ENCODE measurements around the gene GLG1.

The GLG1 gene

DNA sequence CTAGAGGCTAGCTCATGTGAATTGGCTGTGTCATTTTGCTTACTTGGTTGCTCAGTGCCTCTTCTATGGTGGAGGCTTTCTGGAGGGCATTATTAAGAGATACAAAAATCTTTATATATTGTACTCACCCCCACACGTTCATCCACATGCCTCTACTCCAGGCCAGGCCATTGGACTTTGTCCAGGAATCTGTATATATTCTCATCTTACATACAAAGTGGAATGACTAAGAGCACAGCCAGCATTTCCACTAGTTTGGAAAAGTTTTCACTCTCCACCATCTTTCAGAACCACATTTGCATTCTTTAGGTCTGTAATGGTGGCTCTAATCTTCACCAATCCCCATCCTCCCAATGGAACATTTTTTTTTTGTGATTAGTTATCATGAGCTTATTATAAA lies 4.8 kb upstream of the GLG1 start:
- FAIRE-seq (no peak), DNase-seq (ENCODE audit: extremely low spot score, insufficient read length, low read depth) (no peak)

DNA sequence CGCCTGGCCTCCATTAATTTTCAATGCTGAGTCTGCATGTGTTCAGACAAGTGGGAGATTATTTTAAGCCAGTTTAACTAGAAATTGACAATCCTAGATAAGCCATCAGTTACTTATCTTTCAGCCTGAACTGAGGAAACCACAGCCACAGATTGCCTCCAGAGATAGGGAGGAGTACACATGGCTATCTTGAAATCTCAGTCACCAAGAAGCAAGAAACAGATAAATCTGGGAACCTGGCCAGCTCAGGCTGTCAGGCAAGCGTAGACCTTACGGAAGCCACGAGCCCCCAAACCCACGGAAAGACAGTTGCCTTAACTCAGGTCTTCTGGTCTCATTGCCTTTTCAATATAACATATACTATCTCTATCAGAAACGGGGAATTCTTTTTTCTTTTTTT lies 2.0 kb upstream of the GLG1 start:
- FAIRE-seq (no peak), DNase-seq (ENCODE audit: extremely low spot score, insufficient read length, low read depth) (no peak)

DNA sequence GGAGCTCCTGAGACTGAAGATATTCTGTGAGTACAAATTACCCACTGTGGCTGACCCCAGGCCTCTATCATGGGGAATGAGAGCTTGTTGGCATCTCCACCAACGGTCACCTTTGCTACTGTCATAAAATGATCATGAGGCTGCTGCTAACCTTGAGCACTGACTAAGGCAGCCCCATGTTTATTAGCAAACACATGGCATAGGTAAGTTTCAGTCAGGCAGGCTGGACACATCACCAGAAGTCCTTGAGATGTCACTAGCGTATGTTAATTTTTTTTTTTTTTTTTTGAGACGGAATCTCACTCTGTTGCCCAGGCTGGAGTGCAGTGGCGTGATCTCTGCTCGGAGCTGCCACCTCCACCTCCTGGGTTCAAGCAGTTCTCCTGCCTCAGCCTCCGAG lies 1.5 kb upstream of the GLG1 start:
- FAIRE-seq: no peak
- no peak for DNase-seq (ENCODE audit: extremely low spot score, insufficient read length, low read depth)

DNA sequence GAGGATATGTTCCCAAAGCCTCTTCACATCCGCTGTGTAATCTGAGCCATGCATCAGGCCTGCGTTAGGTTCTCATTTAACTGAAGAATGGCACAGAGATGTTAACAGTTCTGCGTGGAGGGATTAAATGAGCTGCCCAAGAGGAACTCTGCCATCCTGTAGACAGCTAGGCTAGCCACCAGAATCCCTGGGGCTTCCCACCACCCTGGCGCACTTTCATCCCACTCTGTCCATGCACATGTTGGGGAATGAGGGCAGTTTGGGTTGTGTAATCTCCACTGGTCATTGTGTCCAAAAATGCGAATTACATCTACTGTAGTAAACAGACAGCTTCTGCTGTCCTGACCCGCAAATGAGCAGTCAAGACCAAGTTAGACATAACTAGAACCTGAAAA lies 1.0 kb upstream of the GLG1 start:
- DNase-seq (ENCODE audit: extremely low spot score, insufficient read length, low read depth) (no peak), FAIRE-seq (no peak)

DNA sequence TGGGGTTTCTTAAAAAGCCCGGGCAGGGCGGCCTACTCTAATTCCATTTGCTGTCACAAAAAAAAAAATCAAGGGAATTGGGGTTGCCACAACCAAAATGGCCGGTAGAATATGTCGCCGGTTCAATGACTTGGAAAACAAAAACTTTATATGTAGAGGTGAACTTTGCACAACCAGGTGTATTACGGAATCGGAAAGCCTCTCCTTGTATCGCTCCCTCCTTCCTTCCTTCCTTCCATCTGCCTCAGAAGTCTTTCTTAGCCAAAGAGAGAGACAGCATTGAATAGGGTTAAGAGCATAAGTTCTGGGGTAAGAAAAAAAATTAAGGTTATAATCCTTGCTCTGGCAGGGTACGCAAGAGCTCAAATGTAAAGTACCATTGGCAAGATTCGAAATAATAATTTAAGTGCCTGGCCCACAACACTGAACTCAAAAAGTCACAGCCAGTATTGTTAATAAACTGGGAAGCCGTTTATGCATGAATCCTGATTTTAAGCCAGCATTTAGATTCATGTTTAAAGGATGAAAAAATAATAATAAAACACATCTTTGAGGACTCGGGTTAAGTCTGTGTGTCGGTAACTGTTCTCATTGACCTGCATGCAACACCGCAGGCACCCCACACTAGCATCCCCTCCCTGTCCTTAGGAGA lies 522 bp upstream of the GLG1 start:
- DNase-seq (ENCODE audit: extremely low spot score, insufficient read length, low read depth) (no peak), FAIRE-seq (no peak)

DNA sequence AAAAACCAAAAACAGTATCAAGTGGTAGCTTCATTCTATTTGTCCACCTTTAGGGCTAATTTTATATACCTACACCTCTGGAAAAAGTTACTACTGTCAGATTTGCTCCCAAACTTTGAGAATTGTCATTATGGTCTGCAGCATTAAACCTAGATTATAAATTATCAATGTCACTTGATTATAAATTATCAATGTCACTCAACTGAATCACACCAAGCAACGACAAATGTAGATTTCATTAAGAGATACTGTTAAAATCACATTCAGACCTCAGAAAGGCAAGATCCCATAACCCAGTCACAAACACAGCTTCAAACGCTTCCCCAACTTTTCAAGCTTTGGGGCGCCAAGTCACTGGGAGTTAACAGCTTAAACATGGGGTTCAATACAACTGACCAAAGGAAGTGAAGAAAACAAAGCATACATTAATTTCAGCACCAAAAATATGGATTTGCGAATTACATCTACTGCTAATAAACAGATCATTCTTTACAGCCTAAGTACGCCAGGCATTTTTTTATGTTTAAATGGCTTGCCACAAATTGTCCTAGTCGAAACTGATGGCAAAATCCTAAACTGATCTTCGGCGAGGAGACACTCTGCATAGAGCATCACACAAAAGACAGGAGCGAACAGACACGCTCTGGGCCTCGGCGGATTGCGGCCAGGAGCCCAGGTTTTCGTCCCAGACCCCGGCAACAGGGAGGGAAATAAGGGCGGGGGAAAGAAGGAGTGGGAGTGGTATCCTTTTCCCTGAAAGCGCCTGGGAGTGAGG lies 981 bp downstream of the GLG1 start:
- DNase-seq (ENCODE audit: extremely low spot score, insufficient read length, low read depth): no peak
- FAIRE-seq: no peak

DNA sequence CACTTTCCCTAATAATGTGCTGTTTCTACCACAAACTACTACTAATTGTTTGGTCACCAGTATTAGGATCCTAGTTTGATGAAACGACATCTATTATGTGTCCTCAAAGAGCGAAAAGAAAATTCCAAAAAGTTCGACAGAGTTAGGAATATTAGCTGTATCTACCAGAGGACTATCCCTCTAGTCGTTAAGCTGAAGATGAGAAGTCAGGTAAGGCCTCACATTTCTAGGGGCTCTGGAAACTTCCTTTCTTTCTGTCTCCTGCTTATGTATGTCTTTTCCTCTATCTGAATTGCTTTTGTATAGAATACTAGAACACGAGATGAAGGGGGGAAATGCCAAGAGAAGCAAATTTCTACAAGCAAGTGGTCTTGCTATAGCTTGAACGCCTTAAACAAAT lies 1.6 kb downstream of the GLG1 start:
- FAIRE-seq (no peak), DNase-seq (ENCODE audit: extremely low spot score, insufficient read length, low read depth) (no peak)

DNA sequence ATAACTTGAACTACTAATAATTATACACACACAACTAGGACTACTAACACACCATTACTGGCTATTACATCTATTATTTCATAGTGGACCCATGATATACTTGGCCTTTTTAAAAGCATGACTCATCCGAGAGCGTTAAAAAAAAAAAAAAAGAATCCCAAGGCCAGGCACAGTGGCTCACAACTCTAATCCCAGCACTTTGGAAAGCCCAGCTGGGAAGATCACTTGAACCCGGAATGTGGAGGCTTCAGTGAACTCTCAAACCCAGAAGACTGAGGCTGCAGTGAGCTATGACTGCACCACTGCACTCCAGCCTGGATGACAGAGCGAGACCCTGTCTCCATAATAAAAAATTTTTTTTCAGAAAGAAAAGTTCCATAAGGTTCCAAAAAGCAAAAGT lies 3.1 kb downstream of the GLG1 start:
- no peak for DNase-seq (ENCODE audit: extremely low spot score, insufficient read length, low read depth)
- FAIRE-seq: no peak

DNA sequence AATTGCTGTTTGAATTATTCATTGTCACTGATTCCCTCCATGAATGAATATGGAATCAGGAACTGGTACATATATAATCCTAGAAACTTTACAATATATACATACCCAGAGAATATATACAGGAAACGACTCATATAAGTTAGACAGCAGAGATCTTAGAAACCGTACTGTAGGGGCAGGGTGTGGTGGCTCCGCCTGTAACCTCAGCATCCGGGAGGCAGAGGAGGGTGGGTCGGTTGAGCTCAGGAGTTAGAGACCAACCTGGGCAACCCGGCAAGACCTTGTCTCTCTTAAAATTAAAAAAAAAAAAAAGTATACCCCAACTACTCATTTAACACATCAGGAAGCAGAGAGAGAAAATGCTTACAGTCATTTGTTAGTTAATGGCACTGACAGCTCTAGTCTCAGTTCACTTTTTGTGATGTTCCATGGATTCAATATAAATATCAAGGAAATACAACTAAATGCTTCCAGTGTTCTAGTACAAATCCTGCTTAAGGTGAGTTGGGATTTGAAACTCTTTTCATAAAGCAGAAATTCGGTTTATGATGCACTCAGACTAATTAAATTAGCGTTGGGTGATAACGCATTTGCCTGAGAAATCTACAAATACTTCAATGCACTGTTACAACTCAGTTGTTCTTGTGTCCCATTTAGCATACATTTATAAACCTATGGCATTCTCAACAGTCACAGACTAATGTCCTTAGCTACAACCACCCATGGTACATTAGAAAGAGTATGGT lies 5.6 kb downstream of the GLG1 start:
- peak; percentile 33 for FAIRE-seq

DNA sequence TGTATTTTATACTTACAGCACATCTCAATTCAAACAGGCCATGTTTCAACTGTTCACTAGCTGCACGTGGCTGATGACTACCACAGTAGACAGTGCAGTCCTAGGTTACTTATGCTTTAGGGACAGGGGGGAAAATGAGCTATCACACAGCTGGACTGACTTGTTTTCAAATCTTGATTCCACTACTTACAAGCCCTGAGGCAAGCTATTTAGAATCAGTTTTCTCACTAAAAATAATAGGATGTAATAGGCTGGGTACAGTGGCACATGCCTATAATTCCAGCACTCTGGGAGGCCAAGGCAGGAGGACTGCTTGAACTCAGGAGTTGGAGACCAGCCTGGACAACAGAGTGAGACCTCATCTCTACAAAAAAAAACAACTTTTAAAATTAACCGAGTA lies 10.3 kb downstream of the GLG1 start:
- no peak for FAIRE-seq
- no peak for DNase-seq (ENCODE audit: extremely low spot score, insufficient read length, low read depth)

More for the DNA sequence above, 5.6 kb downstream of the GLG1 start:
- no peak for DNase-seq (ENCODE audit: extremely low spot score, insufficient read length, low read depth)

DNA sequence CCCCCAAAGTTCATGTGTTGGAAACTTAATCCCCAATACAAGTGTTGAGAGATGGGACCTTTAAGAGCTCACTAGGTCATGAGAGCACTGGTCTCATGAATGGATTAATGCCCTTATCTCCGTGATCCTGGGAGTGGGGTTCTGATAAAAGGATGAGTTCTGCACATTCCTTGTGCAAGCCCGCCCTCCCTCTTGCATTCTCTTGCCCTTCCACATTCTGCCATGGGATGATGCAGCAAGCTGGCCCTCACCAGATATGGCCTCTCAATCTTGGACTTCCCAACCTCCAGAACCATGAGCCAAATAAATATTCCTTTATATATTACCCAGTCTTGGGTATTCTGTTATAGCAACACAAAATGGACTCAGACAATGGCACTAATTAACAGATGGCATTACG lies 14.1 kb downstream of the GLG1 start:
- DNase-seq (ENCODE audit: extremely low spot score, insufficient read length, low read depth): no peak
- FAIRE-seq: no peak

DNA sequence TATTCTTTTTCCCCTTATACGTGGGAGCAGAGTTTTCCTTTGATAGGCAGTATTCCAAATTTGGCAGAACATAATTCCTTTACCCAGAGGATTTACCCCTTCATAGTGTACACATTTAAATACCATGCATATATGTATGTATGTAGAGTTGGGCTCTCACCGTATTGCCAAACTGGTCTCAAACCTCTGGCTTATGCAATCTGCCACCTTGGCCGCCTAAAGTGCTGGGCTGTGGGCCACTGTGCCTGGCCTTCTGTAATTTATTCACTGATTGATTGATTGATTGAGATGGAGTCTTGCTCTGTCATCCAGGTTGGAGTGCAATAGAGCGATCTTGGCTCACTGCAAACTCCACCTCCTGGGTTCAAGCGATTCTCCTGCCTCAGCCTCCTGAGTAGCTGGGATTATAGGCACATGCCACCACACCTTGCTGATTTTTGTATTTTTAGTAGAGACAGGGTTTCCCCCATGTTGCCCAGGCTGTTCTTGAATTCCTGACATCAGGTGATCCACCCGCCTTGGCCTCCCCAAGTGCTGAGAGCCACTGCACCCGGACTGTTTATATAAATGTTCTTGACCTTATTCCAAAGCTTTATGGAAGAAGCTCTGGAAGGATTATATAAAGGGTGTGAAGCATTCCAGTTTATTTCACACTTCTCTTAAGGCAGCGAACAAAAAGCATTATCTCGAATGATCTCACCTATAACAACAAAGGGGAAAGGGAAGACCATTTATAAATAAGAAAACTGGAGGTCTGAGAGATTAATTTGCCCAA lies 14.9 kb downstream of the GLG1 start:
- FAIRE-seq (no peak), DNase-seq (ENCODE audit: extremely low spot score, insufficient read length, low read depth) (no peak)

DNA sequence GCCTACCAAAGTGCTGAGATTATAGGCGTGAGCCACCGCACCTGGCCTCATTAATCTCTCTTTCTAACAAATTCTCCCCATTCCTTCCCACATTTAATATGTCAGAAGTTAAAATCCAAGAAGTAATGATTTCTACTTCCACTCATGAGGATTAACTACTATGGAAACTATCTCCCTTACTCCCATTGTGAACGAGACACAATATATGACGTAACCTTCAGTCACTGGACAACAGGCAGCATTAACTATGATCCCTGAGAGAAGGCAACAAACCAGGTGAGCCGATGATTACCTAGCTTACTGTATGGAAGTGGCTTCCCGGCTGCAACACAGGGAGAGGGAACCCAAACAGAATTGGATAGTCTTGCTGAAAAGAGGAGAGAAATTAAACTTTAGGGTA lies 20.0 kb downstream of the GLG1 start:
- no peak for DNase-seq (ENCODE audit: extremely low spot score, insufficient read length, low read depth)
- no peak for FAIRE-seq

DNA sequence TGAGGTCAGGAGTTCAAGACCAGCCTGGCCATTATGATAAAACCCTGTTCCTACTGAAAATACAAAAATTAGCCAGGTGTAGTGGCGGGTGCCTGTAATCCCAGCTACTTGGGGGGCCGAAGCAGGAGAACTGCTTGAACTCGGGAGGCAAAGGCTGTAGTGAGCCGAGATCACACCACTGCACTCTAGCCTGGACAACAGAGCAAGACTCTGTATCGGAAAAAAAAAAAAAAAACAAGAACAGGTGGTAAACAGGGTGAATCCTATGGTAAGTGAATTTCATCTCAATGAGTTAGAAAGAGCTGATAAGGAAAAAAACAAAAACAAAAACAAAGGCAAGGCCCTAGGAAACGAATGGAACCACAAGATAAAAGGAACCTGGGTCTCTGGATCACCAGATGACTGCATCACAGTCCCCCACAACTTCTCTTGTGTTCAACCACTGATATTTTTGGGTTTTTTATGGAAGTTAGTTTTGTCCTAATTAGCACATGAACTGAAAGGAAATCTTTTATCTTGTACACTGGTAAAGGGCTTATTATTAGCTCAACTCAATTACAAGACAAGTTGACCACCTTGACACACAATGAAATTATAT lies 21.0 kb downstream of the GLG1 start:
- DNase-seq (ENCODE audit: extremely low spot score, insufficient read length, low read depth) (no peak), FAIRE-seq (no peak)

DNA sequence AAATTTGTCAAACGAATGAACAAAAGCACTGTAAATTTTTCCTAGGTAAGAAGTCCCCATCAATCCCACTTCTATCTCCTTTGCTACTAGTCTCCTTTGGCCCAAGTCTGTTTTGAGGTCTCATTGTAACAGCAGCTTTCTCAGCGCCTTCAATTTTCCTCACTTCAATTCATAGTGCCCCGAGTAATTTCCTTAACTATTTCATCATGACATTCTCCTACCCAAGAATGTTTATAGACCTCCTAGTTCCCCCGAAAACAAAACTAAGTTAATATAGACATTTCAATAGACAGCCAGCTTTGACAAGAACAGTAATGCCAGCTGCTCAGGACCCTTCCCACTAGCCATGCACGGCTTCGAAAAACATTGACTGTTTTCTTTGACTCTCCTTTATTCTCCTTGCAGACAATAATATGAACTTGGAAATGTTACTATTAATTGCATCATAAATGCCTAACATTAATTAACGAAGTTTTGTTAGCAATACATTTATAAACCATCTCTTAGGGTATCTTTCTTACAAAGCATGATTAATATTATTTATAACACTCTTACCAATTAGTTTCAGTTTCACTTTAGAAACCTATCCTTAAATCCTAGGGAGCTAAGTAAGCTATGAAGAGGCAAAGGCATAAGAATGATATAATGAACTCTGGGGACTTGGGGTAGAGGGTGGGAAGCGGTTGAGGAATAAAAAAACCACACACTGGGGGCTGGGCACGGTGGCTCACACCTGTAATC lies 22.8 kb downstream of the GLG1 start:
- FAIRE-seq: no peak
- DNase-seq (ENCODE audit: extremely low spot score, insufficient read length, low read depth): no peak

DNA sequence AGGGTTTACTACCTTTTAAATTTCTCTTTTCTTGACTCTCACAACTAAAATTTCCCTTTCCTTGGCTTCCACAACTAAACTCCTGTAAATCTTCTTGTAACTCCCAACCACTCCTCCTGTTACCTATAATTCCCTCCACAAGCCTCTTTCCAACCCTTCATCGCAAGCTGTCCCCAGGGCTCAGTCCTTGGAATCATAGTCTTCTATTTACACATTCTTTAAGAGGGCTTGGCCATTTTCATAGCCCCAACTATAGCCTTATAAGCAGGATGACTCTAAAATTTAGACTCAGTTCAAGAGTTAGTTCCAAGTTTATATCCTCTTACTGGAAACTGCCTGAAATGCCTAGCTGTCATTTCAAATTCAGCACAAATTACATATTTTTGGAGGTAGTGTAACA lies 23.9 kb downstream of the GLG1 start:
- FAIRE-seq: no peak
- DNase-seq (ENCODE audit: extremely low spot score, insufficient read length, low read depth): no peak

DNA sequence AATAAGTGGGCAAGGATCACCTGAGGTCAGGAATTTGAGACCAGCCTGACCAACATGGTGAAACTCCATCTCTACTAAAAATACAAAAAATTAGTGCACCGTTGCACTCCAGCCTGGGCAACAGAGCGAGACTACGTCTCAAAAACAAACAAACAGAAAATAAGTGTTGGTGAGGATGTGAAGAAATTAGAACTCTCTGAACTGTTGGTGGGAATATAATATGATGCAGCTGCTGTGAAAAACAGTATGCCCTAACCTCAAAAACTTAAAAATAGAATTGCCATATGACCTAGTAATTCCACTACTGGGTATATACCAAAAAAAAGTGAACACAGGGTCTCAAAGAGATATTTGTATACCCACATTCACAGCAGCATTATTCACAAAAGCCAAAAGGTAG lies 26.1 kb downstream of the GLG1 start:
- FAIRE-seq (no peak), DNase-seq (ENCODE audit: extremely low spot score, insufficient read length, low read depth) (no peak)

DNA sequence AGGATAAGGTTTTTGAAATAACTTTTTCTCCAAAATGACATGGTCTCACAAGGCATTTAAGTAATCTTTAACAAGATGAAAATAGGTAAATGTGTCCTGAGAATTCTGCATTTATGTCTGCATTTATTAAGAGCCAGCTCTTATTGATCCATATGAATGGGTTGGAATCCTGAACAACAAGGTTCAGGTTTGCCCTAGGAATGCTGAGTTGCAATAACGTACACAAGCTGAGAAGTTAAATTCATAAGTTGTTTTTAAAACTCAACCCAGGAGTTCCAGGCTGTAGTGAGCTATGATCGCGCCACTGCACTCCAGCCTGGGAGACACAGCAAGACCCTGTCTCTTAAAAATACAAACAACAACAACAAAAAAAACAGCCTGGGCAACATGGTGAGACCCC lies 28.1 kb downstream of the GLG1 start:
- DNase-seq (ENCODE audit: extremely low spot score, insufficient read length, low read depth) (no peak), FAIRE-seq (no peak)

DNA sequence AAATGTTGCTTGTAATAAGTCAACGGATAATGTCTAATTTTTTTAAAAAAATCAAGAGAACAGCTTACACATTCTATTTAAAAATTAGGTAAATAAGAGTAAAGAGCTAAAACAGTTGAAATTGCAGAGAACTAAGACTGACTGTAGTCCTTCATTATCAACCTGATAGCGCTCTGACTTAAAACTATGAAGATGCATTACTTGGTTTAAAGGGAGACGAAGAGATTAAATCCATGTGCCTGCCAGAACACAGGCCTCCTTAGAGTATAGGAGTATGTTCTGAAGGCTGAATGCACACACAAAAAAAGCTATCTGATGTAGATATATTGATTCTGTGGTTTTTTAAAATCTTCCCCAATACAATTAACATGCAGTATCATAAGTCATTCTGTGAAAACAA lies 28.5 kb downstream of the GLG1 start:
- no peak for FAIRE-seq
- no peak for DNase-seq (ENCODE audit: extremely low spot score, insufficient read length, low read depth)
